ENCODE data around the gene BBLN.

- TF ChIP-seq, protein P1, sequence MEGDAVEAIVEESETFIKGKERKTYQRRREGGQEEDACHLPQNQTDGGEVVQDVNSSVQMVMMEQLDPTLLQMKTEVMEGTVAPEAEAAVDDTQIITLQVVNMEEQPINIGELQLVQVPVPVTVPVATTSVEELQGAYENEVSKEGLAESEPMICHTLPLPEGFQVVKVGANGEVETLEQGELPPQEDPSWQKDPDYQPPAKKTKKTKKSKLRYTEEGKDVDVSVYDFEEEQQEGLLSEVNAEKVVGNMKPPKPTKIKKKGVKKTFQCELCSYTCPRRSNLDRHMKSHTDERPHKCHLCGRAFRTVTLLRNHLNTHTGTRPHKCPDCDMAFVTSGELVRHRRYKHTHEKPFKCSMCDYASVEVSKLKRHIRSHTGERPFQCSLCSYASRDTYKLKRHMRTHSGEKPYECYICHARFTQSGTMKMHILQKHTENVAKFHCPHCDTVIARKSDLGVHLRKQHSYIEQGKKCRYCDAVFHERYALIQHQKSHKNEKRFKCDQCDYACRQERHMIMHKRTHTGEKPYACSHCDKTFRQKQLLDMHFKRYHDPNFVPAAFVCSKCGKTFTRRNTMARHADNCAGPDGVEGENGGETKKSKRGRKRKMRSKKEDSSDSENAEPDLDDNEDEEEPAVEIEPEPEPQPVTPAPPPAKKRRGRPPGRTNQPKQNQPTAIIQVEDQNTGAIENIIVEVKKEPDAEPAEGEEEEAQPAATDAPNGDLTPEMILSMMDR (IDR thresholded peaks at IDR 0.05): no peak
- TF ChIP-seq POLR2A (IDR thresholded peaks at IDR 0.05): no peak
Measured at GRCh38 chr9:128121466-128121810, 38.6 kb upstream of the BBLN start.
